Activated CD4-positive, alpha-beta T cell treated with anti-CD3 and anti-CD28 coated beads for 48 hours (primary cell): ENCODE results near the gene FOXB1.
A peak's percentile ranks its signal among the peaks of the same experiment; 100 is the strongest.

Experiments
- DNase-seq: peaks from one replicate; pipeline ENCODE4 v3.0.0-alpha.2; 2020

The FOXB1 gene

DNA sequence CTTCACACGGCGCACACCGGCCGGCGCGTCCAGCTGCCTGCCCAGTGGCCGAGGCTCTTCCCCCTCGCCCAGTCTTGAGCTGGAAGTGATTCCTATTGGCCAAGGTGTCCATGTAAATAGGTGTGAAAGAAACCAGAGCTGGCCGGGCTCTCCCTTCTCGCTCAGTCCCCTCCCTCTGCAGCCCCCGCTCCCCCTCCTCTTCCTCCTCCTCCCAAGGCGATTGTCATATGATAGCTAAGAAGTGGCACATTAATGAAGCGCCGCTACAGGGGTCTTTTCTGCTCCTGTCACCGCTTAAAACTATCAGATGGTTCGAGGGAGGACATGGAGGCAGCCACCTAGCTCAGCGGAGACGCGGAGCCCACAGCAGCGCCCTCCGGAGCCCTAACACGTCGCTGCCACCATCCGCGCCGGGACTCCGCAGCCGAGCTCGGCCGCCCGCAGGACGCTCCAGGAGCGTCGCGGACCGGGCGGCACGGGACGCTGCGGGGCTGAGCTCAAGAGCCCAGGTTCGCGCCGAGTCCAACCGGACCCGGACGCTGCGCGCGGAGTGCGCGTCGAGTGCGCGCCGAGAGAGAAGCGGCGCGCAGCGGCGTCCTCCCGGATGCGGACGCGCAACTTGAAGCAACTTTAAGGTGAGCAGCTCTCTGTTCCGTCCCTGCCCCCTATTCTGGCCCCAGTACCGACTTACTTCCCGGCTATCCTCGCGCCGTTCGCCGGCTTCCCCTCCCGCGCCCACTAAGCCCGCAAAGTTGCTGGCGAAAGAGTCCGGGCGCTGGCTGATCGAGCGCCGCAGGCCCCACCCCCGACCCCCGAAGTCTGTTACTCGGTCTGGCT is at the start of gene FOXB1:
FOXB1 (plus strand) TSS at position 303 of the 837 bp plus-strand sequence. CDS start 653 bp downstream, outside the sequence.
- DNase-seq, result peak; percentile 45

DNA sequence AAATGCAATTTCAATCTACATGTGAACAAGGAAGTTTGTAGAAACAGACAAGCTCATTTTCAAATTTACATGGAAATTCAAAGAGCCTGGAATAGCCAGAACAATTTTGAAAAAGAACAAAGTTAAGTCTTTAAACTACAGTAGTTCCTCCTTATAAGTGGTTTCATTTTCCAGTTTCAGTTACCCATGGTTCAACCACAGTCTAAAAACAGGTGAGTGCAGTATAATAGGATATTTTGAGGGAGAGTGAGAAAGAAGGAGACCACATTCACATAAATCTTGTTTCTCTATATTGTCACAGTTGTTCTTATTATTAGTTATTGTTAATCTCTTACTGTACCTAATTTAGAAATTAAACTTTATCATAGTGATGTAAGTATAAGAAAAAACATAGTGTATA is 45.8 kb upstream of the FOXB1 start:
- no peak for DNase-seq

DNA sequence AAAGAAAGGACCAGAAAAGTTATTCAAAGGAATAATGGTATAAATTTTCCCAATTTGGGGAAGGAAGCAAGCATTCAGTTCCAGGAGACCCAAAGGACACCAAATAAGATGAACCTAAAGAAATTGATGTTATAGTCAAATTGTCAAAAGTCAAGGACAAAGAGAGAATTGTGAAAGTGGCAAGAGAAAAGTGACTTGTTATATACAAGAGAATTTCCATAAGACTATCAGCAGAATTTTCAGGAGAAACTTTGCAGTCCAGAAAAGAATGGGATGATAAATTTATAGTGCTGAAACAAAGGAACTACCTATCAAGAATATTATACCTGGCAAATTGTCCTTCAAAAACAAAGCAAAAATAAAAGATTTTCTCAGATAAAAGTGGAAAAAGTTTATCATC is 43.8 kb upstream of the FOXB1 start:
- DNase-seq, result no peak

DNA sequence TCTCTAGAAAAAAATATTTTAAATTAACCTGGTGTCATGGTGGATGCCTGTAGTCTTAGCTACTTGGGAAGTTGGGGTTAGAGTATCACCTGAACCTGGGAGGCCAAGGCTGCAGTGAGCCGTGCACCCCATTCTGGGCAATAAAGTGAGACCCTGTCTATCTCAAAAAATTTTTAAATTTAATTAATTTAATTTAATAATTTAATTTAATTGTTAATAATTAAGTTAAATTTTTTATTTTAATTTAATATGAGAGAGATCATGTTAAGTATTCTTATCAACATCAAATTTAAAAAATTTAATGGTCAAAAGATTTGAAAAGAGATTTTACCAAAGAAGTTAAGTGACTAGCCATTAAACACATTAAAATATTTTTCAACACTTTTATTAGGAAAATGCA is 40.8 kb upstream of the FOXB1 start:
- no peak for DNase-seq

DNA sequence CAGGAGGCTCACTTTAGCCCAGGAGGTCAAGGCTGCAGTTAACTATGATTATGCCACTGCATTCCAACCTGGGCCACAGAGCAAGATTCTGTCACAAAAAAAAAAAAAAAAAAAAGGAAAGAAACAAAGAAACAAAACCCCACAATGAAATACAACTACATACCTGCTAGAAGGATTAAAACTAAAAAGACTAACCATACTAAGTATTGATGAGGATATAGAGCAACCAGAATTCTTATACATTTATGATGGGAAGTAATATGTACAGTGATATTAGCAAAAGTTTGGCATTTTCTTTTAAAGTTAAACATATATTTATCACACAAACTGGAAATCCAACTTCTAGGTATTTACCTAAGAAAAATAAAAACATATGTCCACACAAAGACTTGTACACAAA is 40.2 kb upstream of the FOXB1 start:
- DNase-seq, result no peak

DNA sequence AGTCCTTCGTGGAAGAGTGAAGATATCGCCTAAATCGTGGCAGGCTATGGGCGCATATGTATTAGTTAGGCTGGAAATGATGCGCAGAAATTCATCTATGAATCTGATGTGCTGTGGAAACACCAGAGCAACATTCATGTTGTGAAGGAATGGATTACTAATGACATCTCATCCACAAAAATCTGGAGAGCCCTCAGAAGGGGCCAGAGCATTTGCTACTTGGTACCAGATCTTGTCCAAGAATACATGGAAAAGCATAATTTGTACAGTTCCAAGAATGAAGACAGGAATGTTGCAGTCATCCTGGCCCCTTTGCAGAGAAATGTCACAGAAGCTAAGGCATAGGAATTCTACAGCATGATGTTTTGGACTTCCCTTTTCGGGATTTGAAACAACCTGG is 38.4 kb upstream of the FOXB1 start:
- DNase-seq, result no peak

DNA sequence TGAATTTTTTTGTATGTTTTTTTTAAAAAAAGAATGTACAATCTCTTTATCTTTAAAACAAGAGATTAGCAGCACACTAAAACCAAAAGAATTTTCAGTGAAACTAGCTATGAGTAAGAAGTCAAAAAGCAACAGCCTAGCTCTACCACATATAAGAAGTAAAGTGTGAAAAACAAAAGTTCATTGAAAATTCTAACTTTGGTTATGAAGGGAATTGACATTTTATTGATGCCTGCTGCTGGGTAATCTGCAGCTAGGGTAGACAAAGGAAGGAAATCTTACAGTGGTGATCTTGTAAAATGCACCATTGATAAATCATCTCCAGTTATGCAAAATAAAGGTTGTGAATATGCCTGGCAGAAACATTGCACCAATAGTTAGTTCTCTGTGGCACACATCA is 37.8 kb upstream of the FOXB1 start:
- no peak for DNase-seq

DNA sequence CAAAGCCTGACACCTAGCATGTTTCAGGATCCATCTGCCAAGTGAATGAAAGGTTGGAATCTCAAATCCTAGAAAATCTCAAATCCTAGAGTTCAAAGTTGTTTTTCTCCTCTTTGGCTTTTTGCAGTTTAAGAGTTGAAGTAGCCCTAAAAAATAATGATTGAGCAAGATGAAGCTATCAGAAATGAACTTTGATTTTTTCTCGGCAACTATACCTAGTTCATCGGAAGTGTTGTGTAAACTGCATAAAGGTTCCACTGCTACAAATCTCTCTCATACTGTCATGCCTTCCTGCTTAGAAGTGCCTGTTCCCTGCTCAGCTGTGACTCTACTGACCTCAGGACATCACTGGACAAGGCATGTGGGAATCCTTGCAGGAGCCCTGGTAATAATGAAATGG is 35.8 kb upstream of the FOXB1 start:
- DNase-seq, result no peak

DNA sequence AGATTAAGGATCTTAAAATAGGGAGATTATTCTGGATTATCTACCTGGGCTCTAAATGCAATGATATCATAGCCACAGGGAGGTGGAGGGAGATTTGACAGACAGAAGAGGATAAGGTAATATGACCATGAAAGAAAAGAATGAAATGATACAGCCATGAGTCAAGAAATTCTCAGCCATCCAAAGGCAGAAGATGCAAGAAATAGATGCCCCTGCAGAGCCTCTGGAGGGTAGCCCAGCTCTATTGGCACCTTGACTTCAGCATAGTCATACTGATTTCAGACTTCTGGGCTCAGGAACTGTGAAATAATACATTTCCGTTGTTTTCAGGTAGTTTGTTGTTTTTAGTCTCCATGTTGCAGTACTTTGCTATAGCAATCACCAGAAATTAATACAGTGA is 31.9 kb upstream of the FOXB1 start:
- DNase-seq, result no peak

DNA sequence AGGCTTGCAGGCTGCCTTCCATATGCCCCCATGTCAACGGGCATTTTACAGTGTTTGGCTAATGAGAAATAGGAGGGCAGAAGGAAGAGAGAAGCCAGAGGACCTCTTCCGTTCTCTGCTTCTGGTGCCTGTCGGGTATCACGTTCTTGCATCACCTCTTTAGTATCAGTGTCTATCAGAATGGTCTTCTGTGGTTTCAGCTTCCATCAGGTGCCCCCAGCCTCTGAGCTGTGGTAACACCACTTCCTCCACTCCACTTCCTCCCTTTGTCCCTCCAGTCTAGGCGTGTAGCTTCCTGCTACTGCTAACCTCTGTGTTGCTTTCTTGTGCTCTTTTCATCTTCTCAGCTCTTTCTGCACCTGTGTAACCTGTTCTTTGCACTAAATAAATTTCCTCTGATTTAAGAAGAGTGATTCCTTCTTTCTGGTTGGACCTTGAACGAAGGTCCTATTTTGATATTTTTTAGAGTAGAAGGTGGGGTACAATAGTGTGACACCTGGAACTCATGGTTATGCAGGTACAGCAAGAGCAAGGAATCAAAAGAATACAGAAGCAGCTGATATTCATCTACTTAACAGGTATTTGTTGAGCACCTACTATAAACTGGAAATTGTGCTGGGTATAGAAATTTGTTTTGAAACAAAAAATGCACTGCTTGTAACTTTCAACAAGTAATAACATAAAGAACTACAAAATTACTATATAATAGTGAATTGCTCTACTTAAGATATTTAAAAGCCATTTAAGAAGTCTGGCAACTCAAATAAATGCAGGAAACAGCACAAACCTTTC is 27.4 kb upstream of the FOXB1 start:
- DNase-seq, result peak; percentile 46

DNA sequence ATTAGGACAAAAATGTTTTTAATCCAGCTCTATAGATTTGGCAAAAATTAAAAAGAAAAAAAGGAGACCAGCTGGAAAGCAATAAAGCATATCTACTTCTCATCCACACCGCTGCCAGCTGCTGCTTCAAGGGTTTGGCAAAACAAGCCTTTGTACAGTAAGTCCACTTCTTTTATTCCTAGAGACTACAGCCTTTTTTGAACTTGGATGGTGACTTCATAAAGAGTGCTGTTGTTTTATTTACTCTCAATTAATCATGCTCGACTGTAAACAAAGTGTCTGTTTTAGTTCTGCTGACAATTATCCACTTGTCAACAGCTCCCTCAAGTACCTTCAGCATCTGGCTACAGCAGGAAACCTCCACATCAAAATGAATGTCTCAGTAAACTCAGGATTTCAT is 12.3 kb upstream of the FOXB1 start:
- no peak for DNase-seq

DNA sequence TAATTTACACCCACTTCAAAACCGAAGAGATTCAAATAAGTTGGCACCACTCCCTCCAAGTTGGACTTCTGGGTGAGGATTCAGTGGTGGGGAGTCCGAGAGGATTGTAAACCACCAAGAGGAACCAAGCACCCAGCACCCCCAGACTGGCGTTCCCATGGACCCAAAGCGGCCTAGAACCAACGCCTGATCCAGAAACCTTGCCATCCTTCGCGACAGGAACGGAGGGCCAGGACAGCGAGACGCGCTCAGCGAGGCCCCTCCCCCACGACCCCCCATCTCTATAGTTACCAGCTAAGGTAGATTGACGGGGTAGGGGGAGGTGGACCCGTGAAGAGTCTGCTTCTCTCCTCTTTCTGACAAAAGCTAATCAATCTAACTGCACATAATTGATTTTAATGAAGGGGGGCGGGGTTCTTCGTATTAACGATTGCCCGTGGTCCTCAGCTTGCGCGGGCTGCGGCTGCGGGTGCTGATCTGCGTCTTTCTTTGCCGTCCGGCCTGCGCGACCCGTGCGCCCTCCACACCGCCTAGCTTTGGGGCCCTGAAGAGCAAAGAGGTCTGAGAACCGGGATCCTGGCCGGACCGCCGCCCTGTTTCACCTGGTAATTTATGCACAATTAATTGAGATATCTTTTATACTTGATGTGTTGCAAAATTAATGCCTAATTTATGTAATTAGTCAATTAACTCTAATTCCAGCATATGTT is 10.9 kb upstream of the FOXB1 start:
- DNase-seq, result no peak

DNA sequence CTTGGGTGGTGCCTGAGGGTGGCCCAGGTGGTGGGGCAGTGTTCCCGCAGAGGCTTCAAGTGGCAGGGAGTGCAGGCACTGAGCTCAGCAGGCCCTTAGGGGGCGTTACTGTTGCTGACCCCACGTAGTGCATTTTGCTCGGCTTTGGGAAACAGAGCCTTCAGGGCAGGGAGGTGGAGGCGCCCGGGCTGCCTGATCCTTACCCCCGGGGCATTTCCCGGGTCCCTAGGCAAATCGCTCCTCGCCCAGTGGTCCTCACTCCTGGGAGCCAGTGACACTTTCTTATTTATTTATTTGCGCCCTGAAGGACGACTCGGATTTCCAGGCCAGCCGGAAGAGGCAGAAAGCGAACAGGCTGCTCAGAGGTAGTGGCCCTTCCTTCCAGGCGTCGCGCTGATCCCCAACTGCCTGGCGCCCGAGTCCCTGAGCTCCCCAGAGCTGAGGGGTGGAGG is 10.1 kb upstream of the FOXB1 start:
- peak; percentile 39 for DNase-seq

DNA sequence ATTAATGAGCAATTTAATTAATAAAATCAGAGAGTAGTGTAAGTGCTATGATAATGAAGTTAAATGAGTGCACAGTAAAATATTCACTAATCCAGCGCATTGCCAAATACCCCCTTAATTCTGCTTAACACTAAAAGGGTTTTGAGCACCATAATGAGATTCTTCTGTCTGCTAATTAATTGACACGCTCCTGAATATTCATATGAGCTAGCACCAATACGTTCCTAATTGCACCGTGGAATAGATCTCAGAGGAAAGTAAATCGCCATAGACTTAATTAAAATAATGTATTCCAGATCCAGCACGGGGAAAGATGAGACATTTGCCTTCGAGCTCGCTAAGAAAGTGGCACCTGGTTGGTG is 9.6 kb upstream of the FOXB1 start:
- no peak for DNase-seq

DNA sequence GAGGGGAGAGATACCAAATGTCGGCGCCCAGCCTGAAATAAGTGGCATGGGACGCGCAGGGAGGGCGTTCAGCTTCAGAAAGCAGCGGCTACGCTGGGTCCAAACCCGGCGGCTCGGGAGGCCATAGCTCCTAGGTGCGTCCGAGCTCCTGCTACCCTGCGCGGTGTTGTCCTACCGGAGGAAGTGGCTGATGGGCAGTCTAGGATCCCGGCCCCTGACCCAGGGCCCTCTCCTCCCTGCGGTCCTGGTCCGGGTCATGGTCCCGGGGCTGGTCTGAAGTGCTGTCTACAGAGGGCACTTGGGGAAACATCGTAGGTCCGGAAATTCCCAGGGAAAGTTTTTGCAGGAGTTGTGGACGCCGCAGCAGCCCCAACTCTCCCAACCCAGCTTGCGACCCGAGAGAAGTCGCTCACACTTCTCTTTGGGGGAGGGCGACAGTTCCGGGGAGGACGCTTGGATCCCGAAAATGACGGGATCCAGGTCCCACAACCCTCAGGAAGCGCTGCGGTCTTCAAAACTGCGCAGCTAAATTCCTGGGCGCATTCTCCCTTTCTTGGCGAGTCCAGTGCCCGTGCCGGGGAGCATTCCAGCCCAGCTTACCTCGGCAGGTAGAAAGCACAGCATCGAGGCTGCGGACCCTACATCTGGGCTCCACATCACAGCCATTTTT is 9.1 kb upstream of the FOXB1 start:
- no peak for DNase-seq

DNA sequence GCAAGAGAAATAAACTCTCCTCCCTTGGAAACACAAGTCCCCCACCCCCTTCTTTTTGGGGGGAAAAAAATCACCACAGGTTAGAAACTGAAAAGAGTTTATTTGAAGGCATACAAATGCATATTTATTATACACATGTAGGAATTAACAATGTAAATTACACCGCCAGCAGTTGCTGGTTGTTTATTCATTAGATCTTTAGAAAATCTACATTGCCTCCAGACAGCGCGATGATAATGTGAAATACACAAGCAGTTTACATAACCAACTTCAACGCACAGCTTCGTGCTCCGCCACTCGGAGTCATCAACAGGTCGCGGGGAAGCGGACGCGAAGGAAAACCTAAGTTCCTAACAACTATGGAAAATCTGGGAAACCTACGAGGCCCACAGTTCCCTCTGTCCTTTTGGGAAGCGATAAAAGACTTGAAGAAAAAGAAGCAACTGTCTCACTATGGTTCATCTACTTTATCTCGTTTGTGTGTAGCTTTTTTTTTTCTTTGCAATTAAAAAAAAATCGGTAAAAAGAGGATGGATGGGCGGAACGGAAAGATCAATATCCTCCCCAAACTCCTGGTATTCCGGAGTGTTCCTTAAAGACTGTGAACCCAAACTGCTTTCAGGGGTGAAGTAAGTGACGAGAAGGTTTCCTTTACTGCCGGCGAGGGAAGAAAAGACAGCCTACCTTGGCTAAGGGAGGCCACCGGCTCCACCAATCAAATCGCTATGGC is 8.4 kb upstream of the FOXB1 start:
- DNase-seq, result no peak

DNA sequence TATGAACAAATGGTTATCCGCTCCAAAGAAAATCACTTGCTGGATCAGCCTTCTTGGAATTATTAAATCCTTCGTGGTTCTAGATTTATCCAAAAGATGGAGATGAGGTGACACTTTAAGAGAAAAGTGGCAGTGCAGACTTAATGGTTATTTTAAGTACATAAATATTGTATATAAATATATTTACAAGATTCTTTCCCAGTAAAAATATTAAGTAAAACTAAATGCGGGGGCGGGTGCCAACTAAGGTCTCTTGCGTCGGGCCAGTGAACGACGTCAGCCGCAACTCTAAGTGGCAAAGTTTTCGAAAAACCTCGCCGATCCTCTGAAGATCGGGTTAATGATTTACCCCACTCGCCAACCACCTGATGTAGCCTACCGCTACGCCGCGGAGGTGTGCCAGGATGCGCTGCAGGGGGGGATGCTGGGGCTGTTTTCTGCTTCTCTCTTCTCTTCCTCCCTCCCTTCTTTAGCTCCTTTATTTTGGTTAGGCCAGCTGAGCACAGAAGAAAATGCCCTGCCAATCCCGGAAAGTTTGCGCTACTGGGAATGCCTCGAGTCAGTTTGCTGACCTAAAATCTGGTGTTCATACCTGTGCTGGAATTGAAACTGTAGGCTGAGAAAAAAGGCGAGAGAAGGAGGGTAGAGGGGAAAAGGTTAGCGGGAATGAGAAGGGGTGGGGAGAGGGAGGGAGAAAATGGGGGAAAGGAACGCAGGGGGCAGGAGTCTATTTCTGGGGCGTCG is 7.6 kb upstream of the FOXB1 start:
- DNase-seq, result no peak

DNA sequence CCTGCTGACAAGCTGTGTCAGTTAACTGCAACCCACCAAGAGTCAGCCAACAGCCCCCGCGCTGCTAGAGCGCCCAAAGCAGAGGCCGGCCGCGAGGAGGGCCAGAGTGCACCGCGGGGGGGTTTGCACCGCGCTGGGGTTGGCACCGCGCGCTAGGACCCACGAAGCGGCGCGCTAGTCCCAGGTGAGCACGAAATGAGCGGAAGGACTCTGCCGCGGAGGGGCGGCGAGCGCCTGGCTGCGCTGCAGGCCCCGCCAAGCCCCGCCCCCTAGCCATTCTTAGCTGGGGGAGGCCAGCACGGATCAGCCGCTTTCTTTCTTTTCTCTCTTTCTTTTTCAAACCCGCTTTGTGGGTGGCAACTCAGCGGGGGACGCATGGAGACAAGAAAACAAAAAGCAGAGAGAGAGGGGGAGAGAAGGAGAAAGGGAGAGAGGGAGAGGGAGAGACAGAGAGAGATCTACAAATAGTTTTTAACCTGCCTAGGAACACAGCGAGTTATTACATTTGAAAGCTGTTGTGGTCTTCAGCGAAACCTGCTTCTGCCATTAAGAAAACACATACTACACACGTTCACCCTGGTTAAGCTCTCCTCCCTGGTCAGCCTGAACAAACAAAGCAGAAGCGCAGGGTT is 6.9 kb upstream of the FOXB1 start:
- DNase-seq, result peak; percentile 74

DNA sequence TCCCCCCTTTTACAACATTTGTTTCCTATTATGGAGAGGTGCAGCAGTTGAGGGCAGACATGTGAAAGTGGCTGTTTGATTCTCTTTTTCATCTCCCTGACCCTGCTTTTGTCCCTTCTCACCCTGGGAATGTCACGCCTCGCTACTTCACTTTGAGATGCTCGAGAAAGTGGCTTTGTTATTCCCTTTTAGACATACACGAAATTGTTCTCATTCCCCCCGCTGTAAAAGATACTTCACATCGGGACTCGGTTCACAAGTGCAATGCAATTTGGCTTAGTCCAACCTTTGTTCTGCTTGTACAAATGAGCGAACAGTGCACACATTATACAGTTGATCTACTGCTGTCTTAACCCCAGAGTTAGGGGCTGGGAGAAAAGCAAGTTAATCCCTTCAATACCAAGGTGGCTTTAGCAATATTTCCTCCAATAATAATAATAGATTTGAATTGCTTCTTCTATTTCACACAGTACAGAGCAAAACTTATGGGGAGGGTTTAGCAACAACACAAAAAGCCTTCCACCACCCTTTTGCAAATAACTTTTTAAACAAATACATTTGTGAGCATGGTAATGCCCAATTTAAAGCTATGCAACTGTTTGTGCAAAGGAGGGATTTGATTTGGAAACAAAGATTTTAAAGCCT is 5.7 kb upstream of the FOXB1 start:
- no peak for DNase-seq

DNA sequence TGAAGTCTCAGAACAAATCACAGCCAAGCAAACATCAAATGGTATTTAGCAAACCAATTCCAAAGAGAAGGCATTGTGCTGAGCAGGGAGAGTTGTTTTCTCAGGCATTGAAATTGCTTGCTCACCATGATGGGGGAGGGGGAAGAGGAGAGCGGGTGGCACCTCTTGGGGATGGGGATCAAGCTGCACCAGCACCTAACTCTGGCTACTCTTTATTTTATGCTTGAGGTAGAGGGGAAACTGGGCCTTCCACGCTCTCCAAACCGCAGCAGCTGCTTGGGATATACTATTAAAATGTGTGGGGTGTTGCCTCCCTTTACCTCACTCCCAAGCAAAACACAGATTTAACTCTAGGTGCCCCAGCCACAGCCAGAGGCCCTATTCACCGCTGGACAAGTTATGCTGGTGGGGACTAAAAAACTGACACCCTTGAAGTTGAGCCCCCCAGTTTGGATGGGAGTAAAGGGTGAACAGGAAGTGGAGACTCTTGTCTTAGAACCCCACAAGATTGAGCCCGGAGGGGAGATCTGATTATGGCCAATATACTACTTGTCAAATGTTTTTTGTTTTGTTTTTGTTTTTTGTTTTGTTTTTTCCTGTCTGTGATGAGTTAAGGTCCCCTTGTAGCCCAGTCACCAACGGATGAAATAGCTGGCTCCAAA is 5.0 kb upstream of the FOXB1 start:
- no peak for DNase-seq
